Osteoblast (primary cell): ENCODE measurements around the gene PNPLA6. TPM values are rescaled to one million over a fixed set of nuclear protein-coding genes. Genes with fewer than 3 reads are reported as not detected.

Source experiments
- DNase-seq: peaks from one replicate; pipeline ENCODE4 v3.0.0; 2011; ENCODE audit warnings: low spot score, mixed read lengths; ENCODE audit not compliant: insufficient read length; ENCODE audit errors: missing footprints
- H2AFZ ChIP-seq: 2 replicates; pipeline ENCODE4 v1.6.0; 2011; ENCODE audit warnings: mild to moderate bottlenecking, low read length
- H3K27ac ChIP-seq: 2 replicates; pipeline ENCODE4 v1.5.1; 2011; ENCODE audit warnings: mild to moderate bottlenecking, low read depth, low read length, moderate library complexity
- H3K27me3 ChIP-seq: 2 replicates; pipeline ENCODE4 v1.6.0; 2012; ENCODE audit warnings: mild to moderate bottlenecking, control low read depth, inconsistent platforms, low read length, moderate library complexity; ENCODE audit not compliant: insufficient read depth
- H3K36me3 ChIP-seq: 2 replicates; pipeline ENCODE4 v1.5.1; 2011; ENCODE audit warnings: mild to moderate bottlenecking, low read length, control low read depth, moderate library complexity; ENCODE audit not compliant: insufficient read depth
- H3K4me1 ChIP-seq: 2 replicates; pipeline ENCODE4 v1.5.1; 2011; ENCODE audit warnings: mild to moderate bottlenecking, low read length, control low read depth, moderate library complexity; ENCODE audit not compliant: insufficient read depth
- H3K4me2 ChIP-seq: 2 replicates; pipeline ENCODE4 v1.6.0; 2011; ENCODE audit warnings: mild to moderate bottlenecking, low read length; ENCODE audit not compliant: insufficient read depth
- H3K4me3 ChIP-seq: fragments of 200-600 bp; sonication (generic); 3 replicates; pipeline ENCODE4 v1.5.1; 2012; ENCODE audit warnings: mild to moderate bottlenecking, low read length, inconsistent platforms; ENCODE audit not compliant: insufficient read depth
- H3K79me2 ChIP-seq: 2 replicates; pipeline ENCODE4 v1.6.0; 2012; ENCODE audit warnings: mild to moderate bottlenecking, low read length, control low read depth, inconsistent platforms; ENCODE audit not compliant: insufficient read depth
- H3K9me3 ChIP-seq: 2 replicates; pipeline ENCODE4 v1.5.1; 2011; ENCODE audit warnings: low read depth, low read length, control low read depth
- H4K20me1 ChIP-seq: 2 replicates; pipeline ENCODE4 v1.6.0; 2012; ENCODE audit warnings: mild to moderate bottlenecking, low read length, control low read depth; ENCODE audit not compliant: insufficient read depth
- total RNA-seq: library from RNA; depleted of rRNA; stranded (reverse); fragments of >200 nt; gene quantifications from 2 replicates; pipeline ENCODE4 v1.2.3, GENCODE V29; 2012
- TF ChIP-seq, protein P1 (sequence below): IDR thresholded peaks from 2 replicates; pipeline ENCODE4 v1.5.1; 2011; ENCODE audit warnings: mild to moderate bottlenecking, low read depth, low read length, moderate library complexity; ENCODE audit errors: extremely low read depth

PNPLA6 gene
- total RNA-seq, 1 donor = 83.6 TPM

GRCh38 chr19:7590256-7590655, 54.7 kb downstream of the PNPLA6 start:
- Histone ChIP-seq H3K79me2 (no peaks in the 10 kb centered on the region), H4K20me1 (no peaks in the 10 kb centered on the region), H3K4me1 (no peaks in the 10 kb centered on the region), H3K36me3 (no peaks in the 10 kb centered on the region), H3K4me3 (no peak overlapping the region), H2AFZ (no peak overlapping the region), H3K27me3 (peaks cover 7% of the 10 kb centered on the region), H3K9me3 (no peaks in the 10 kb centered on the region), H3K4me2 (no peak overlapping the region), H3K27ac (no peak overlapping the region)
- DNase-seq = peak; percentile 48
- TF ChIP-seq, protein P1, sequence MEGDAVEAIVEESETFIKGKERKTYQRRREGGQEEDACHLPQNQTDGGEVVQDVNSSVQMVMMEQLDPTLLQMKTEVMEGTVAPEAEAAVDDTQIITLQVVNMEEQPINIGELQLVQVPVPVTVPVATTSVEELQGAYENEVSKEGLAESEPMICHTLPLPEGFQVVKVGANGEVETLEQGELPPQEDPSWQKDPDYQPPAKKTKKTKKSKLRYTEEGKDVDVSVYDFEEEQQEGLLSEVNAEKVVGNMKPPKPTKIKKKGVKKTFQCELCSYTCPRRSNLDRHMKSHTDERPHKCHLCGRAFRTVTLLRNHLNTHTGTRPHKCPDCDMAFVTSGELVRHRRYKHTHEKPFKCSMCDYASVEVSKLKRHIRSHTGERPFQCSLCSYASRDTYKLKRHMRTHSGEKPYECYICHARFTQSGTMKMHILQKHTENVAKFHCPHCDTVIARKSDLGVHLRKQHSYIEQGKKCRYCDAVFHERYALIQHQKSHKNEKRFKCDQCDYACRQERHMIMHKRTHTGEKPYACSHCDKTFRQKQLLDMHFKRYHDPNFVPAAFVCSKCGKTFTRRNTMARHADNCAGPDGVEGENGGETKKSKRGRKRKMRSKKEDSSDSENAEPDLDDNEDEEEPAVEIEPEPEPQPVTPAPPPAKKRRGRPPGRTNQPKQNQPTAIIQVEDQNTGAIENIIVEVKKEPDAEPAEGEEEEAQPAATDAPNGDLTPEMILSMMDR = no peak

- Histone ChIP-seq H3K36me3 (no peaks in the 10 kb centered on the region), H3K27ac (no peak within 1 kb of the TSS), H3K9me3 (no peaks in the 10 kb centered on the region), H3K79me2 (no peaks in the 10 kb centered on the region), H3K4me2 (no peak within 1 kb of the TSS), H2AFZ (no peak within 1 kb of the TSS), H3K4me1 (no peaks in the 10 kb centered on the region), H4K20me1 (no peaks in the 10 kb centered on the region), H3K4me3 (no peak within 1 kb of the TSS), H3K27me3 (peaks cover 21% of the 10 kb centered on the region)
- TF ChIP-seq, protein P1 = no peak
- DNase-seq = peak; percentile 62
Measured at GRCh38 chr19:7595466-7596133, 60.1 kb downstream of the PNPLA6 start, which contains the start of gene CAMSAP3. Gene CAMSAP3 (plus strand): TSS chr19:7595863. CDS start chr19:7596003, 140 bp downstream.

GRCh38 chr19:7596211-7596937, 60.9 kb downstream of the PNPLA6 start:
- H3K9me3 ChIP-seq = no peaks in the 10 kb centered on the region
- DNase-seq = peak; percentile 64
- no peaks in the 10 kb centered on the region for H3K79me2 ChIP-seq
- TF ChIP-seq, protein P1 = no peak
- no peak overlapping the region for H3K27ac ChIP-seq
- no peaks in the 10 kb centered on the region for H3K36me3 ChIP-seq
- no peaks in the 10 kb centered on the region for H3K4me1 ChIP-seq
- peaks cover 21% of the 10 kb centered on the region for H3K27me3 ChIP-seq
- H3K4me3 ChIP-seq = no peak overlapping the region
- no peak overlapping the region for H3K4me2 ChIP-seq
- no peak overlapping the region for H2AFZ ChIP-seq
- no peaks in the 10 kb centered on the region for H4K20me1 ChIP-seq

DNA sequence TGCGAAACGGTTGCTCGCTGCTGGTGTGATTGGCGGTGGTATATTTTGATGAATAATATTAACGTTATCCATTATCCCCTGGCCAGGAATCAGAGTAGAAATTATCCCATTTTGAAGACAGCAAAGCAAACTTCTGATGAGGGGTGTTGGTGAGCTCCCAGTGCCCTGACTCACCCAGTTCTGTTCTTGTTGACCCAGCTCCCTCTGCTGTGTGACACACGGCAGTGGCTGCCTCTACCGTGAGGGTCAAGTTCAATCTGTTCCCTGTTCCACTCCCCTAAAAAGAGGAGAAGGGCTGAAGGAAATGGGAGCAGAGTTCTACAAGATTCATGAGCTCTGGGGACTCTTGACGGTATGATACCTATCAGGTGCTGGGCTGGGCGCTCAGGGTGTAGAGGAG, 62.2 kb downstream of the PNPLA6 start:
- no peaks in the 10 kb centered on the region for H3K4me1 ChIP-seq
- peak; percentile 80 for DNase-seq
- H2AFZ ChIP-seq = no peak overlapping the region

More for the DNA sequence above, 62.2 kb downstream of the PNPLA6 start:
- Histone ChIP-seq H3K27me3 (peaks cover 21% of the 10 kb centered on the region), H3K9me3 (no peaks in the 10 kb centered on the region), H4K20me1 (no peaks in the 10 kb centered on the region), H3K36me3 (no peaks in the 10 kb centered on the region), H3K4me2 (no peak overlapping the region), H3K27ac (no peak overlapping the region), H3K4me3 (no peak overlapping the region), H3K79me2 (no peaks in the 10 kb centered on the region)
- TF ChIP-seq, protein P1 = no peak
